ENCODE results near the gene ZBTB16. TPM values are rescaled to one million over a fixed set of nuclear protein-coding genes. Genes with fewer than 3 reads are reported as not detected.

The ZBTB16 gene
- polyA plus RNA-seq, 1 donor (not counting 4 experiments of a cell fraction or from before 2014, with no cell fraction given): 0.18 TPM

DNA sequence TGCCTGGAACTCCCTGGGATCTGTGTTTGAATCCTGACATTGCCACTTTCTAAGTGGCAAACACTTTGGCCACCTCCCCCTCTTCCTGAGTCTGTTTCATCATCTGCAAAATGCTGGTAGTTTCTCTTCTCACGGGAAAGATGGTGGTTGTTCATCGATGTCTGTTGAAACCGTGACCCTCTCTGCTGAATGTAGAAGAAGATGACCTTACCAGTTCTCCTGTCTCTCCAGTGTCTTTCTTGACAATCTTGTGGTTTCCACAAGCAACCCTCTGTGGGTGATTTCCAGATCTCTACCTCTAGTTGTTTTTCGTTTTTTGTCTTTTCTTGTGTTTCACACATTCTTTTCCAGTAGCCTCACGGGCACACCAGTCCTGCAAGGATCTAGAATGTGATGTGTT is 27.5 kb downstream of the ZBTB16 start:
- H3K4me1 ChIP-seq (ENCODE audit: control insufficient read depth, extremely low read depth, insufficient read depth, low read length): no peaks in the 10 kb centered on the region
- no peak overlapping the region for H2AFZ ChIP-seq (ENCODE audit: control insufficient read depth, low read length)
- no peaks in the 10 kb centered on the region for H3K79me2 ChIP-seq (ENCODE audit: control insufficient read depth, insufficient read depth, low read length)
- no peak for FAIRE-seq
- H3K9me1 ChIP-seq (ENCODE audit: control insufficient read depth, extremely low read depth, insufficient read depth, low read length): no peaks in the 10 kb centered on the region
- no peak for TF ChIP-seq EZH2 (IDR thresholded peaks at IDR 0.05; ENCODE audit: low read length)
- TF ChIP-seq, protein P1, sequence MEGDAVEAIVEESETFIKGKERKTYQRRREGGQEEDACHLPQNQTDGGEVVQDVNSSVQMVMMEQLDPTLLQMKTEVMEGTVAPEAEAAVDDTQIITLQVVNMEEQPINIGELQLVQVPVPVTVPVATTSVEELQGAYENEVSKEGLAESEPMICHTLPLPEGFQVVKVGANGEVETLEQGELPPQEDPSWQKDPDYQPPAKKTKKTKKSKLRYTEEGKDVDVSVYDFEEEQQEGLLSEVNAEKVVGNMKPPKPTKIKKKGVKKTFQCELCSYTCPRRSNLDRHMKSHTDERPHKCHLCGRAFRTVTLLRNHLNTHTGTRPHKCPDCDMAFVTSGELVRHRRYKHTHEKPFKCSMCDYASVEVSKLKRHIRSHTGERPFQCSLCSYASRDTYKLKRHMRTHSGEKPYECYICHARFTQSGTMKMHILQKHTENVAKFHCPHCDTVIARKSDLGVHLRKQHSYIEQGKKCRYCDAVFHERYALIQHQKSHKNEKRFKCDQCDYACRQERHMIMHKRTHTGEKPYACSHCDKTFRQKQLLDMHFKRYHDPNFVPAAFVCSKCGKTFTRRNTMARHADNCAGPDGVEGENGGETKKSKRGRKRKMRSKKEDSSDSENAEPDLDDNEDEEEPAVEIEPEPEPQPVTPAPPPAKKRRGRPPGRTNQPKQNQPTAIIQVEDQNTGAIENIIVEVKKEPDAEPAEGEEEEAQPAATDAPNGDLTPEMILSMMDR (optimal IDR thresholded peaks at IDR 0.05 in 1 of 3, IDR thresholded peaks at IDR 0.05 in 1 of 3, conservative IDR thresholded peaks at IDR 0.05 in 1 of 3; ENCODE audit: extremely low read depth in 1 of 3, insufficient read depth in 2 of 3, low read length in 3 of 3): no peak
- no peaks in the 10 kb centered on the region for H3K9me3 ChIP-seq (ENCODE audit: control insufficient read depth, low read depth, low read length)
- H3K27ac ChIP-seq (ENCODE audit: control insufficient read depth, insufficient read depth, low read length): no peak overlapping the region
- no peak overlapping the region for H3K4me3 ChIP-seq (ENCODE audit: control insufficient read depth in 2 of 3, extremely low read depth in 1 of 3, insufficient read depth in 2 of 3, low read depth in 1 of 3, low read length in 3 of 3)
- H3K36me3 ChIP-seq (ENCODE audit: control insufficient read depth in 2 of 2, extremely low read depth in 1 of 2, insufficient read depth in 2 of 2, low read length in 2 of 2): no peaks in the 10 kb centered on the region
- no peaks in the 10 kb centered on the region for H4K20me1 ChIP-seq (ENCODE audit: control insufficient read depth, extremely low read depth, insufficient read depth, low read length)
- H3K4me2 ChIP-seq (ENCODE audit: control insufficient read depth, extremely low read depth, insufficient read depth, low read depth, low read length): no peak overlapping the region
- H3K9ac ChIP-seq (ENCODE audit: control insufficient read depth, extremely low read depth, insufficient read depth, low read length): no peak overlapping the region
- dilution Hi-C loops (cut with MboI; ENCODE audit: extremely low pct_ligation_motif_present, low sequenced_read_pairs): no loop called here
- H3K27me3 ChIP-seq (ENCODE audit: control insufficient read depth, extremely low read depth, insufficient read depth, low read length): peaks cover 9% of the 10 kb centered on the region
- DNase-seq (ENCODE audit: low read depth, low spot score): no peak

DNA sequence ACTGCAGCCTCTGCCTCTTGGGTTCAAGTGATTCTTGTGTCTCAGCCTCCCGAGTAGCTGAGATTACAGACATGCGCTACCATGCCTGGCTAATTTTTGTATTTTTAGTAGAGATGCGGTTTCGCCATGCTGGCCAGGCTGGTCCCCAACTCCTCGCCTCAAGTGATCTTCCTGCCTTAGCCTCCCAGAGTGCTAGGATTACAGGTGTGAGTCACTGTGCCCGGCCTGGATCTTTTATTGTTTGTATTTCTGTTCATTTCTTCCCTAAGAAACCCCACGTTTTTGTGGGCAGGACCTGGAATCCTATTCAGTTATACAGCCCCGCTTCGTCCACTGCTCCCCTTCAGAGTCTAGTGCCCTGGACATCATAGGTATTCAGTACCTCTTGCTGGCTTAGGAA is 28.7 kb downstream of the ZBTB16 start:
- no peak for DNase-seq (ENCODE audit: low read depth, low spot score)
- no peak overlapping the region for H3K27ac ChIP-seq (ENCODE audit: control insufficient read depth, insufficient read depth, low read length)
- peaks cover 9% of the 10 kb centered on the region for H3K27me3 ChIP-seq (ENCODE audit: control insufficient read depth, extremely low read depth, insufficient read depth, low read length)

More for the DNA sequence above, 28.7 kb downstream of the ZBTB16 start:
- Histone ChIP-seq H3K36me3 (ENCODE audit: control insufficient read depth in 2 of 2, extremely low read depth in 1 of 2, insufficient read depth in 2 of 2, low read length in 2 of 2) (no peaks in the 10 kb centered on the region), H3K4me3 (ENCODE audit: control insufficient read depth in 2 of 3, extremely low read depth in 1 of 3, insufficient read depth in 2 of 3, low read depth in 1 of 3, low read length in 3 of 3) (no peak overlapping the region), H3K9me1 (ENCODE audit: control insufficient read depth, extremely low read depth, insufficient read depth, low read length) (no peaks in the 10 kb centered on the region), H2AFZ (ENCODE audit: control insufficient read depth, low read length) (no peak overlapping the region), H4K20me1 (ENCODE audit: control insufficient read depth, extremely low read depth, insufficient read depth, low read length) (no peaks in the 10 kb centered on the region), H3K4me1 (ENCODE audit: control insufficient read depth, extremely low read depth, insufficient read depth, low read length) (no peaks in the 10 kb centered on the region), H3K9ac (ENCODE audit: control insufficient read depth, extremely low read depth, insufficient read depth, low read length) (no peak overlapping the region), H3K79me2 (ENCODE audit: control insufficient read depth, insufficient read depth, low read length) (no peaks in the 10 kb centered on the region), H3K4me2 (ENCODE audit: control insufficient read depth, extremely low read depth, insufficient read depth, low read depth, low read length) (no peak overlapping the region), H3K9me3 (ENCODE audit: control insufficient read depth, low read depth, low read length) (no peaks in the 10 kb centered on the region)
- FAIRE-seq: no peak
- dilution Hi-C loops (cut with MboI; ENCODE audit: extremely low pct_ligation_motif_present, low sequenced_read_pairs): no loop called here
- TF ChIP-seq EZH2 (IDR thresholded peaks at IDR 0.05; ENCODE audit: low read length): no peak
- TF ChIP-seq, protein P1 (optimal IDR thresholded peaks at IDR 0.05 in 1 of 3, IDR thresholded peaks at IDR 0.05 in 1 of 3, conservative IDR thresholded peaks at IDR 0.05 in 1 of 3; ENCODE audit: extremely low read depth in 1 of 3, insufficient read depth in 2 of 3, low read length in 3 of 3): no peak
